OCI-LY7 (cell line): ENCODE data around the gene HMOX2. TPM values are rescaled to one million over a fixed set of nuclear protein-coding genes. Genes with fewer than 3 reads are reported as not detected.

ENCODE experiments used
- BruUV-seq: library from RNA; stranded (reverse); fragments of 400-500 nt; replicated peaks from 2 replicates; lab custom pipeline; 2021; lab: Mats Ljungman, UMichigan
- CTCF ChIA-PET: fragments of 300-600 bp; sonication (Branson Sonifier 250); formaldehyde crosslinking; loops from one replicate; lab custom pipeline; 2022; ENCODE audit warnings: antibody characterized with exemption; ENCODE audit not compliant: unreplicated experiment; lab: Charles Lee
- POLR2A ChIA-PET: fragments of 300-600 bp; sonication (Branson Sonifier 250); formaldehyde crosslinking; loops from one replicate; lab custom pipeline; 2022; ENCODE audit warnings: antibody characterized with exemption; lab: Charles Lee
- DNase-seq: peaks from one replicate; pipeline ENCODE4 v3.0.0-alpha.2; 2015; ENCODE audit warnings: low spot score
- H2AFZ ChIP-seq: fragments of 200-600 bp; sonication (generic), shearing (Covaris generic); 2 replicates; pipeline ENCODE4 v1.6.1; 2014; ENCODE audit warnings: mild to moderate bottlenecking, antibody characterized with exemption, low read length, moderate library complexity
- H3K27ac ChIP-seq: fragments of 200-600 bp; sonication (generic); 2 replicates; pipeline ENCODE4 v1.5.1; 2014; ENCODE audit warnings: mixed run types, low read depth, mild to moderate bottlenecking, moderate library complexity, low read length, inconsistent platforms; ENCODE audit not compliant: poor library complexity, severe bottlenecking
- H3K36me3 ChIP-seq: fragments of 200-600 bp; sonication (generic); 2 replicates; pipeline ENCODE4 v1.6.1; 2014; ENCODE audit warnings: mild to moderate bottlenecking, antibody characterized with exemption, low read length, moderate library complexity, mixed read lengths; ENCODE audit not compliant: insufficient read depth
- H3K4me1 ChIP-seq: fragments of 200-600 bp; sonication (generic); 2 replicates; pipeline ENCODE4 v1.5.1; 2014; ENCODE audit warnings: mild to moderate bottlenecking, low read length; ENCODE audit not compliant: insufficient read depth, poor library complexity, severe bottlenecking
- H3K4me2 ChIP-seq: fragments of 200-600 bp; sonication (generic); 2 replicates; pipeline ENCODE4 v1.6.1; 2014; ENCODE audit warnings: mild to moderate bottlenecking, low read length
- H3K4me3 ChIP-seq: fragments of 200-600 bp; sonication (generic); 2 replicates; pipeline ENCODE4 v1.5.1; 2014; ENCODE audit warnings: mild to moderate bottlenecking, low read depth, low read length; ENCODE audit not compliant: poor library complexity, severe bottlenecking
- H3K79me2 ChIP-seq: fragments of 200-600 bp; sonication (generic); 2 replicates; pipeline ENCODE4 v1.6.1; 2016; ENCODE audit warnings: low read depth, mild to moderate bottlenecking, low read length, moderate library complexity, mixed read lengths; ENCODE audit not compliant: insufficient read depth
- H3K9me2 ChIP-seq: fragments of 200-600 bp; sonication (generic); 2 replicates; pipeline ENCODE4 v1.6.1; 2016; ENCODE audit warnings: mild to moderate bottlenecking, low read length, mixed read lengths; ENCODE audit not compliant: insufficient read depth
- H3K9me3 ChIP-seq: fragments of 200-600 bp; sonication (generic); 2 replicates; pipeline ENCODE4 v1.6.1; 2014; ENCODE audit warnings: mild to moderate bottlenecking, mixed run types, low read length, mixed read lengths
- H4K20me1 ChIP-seq: fragments of 200-600 bp; sonication (generic); 2 replicates; pipeline ENCODE4 v1.6.1; 2014; ENCODE audit warnings: mild to moderate bottlenecking, antibody characterized with exemption, low read length, moderate library complexity, mixed read lengths; ENCODE audit not compliant: insufficient read depth
- EZH2phosphoT487 ChIP-seq: fragments of 200-600 bp; sonication (generic); IDR thresholded peaks from 2 replicates; pipeline ENCODE4 v1.6.1; 2018; ENCODE audit warnings: low read depth, borderline replicate concordance, mild to moderate bottlenecking, mixed run types, antibody characterized with exemption, low read length, moderate library complexity, mixed read lengths
- intact Hi-C: fragments of 100-400 bp; cut with micrococcal nuclease; formaldehyde crosslinking; loops from one replicate; pipeline ENCODE4 v1.10.0; 2022; ENCODE audit not compliant: unreplicated experiment
- total RNA-seq, 2 experiments: library from RNA; depleted of rRNA in 1 of 2; stranded (reverse); fragments of >200 nt in 1 of 2; shearing (Covaris generic) in 1 of 2; gene quantifications; 2 replicates each; pipeline ENCODE4 v1.2.3, GENCODE V29; 2014 to 2022
- TF ChIP-seq, protein P1 (sequence below): fragments of 200-600 bp; sonication (generic); conservative IDR thresholded peaks from 2 replicates; pipeline ENCODE4 v1.5.1; 2014; ENCODE audit warnings: mild to moderate bottlenecking, antibody characterized with exemption, low read length, moderate library complexity, mixed read lengths

The HMOX2 gene
- total RNA-seq, 2 experiments from 2014 or later: 37.0 to 46.0 TPM

DNA sequence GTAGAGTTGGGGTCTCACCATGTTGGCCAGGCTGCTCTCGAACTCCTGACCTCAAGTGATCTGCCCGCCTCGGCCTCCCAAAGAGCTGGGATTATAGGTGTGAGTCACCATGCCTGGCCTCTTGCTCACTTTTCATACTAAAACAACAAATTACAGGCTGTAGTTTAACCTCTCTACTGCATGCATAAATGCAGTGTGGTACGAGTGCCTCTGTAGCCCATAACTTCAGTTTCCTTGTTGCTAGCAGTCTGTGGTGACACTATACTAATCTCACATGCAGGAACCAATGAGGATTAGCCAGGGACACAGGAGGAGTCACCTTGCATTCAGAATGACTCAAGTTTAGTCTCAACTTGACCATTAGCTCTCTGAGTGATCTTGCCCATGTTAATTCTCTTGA lies 20.1 kb downstream of the HMOX2 start:
- H3K4me2 ChIP-seq: no peak overlapping the region
- no TSS peak for BruUV-seq
- H3K79me2 ChIP-seq: no peaks in the 10 kb centered on the region; the same call in 1 of the 2 replicates
- no peak overlapping the region for H3K27ac ChIP-seq
- no peaks in the 10 kb centered on the region for H4K20me1 ChIP-seq
- H2AFZ ChIP-seq: no peak overlapping the region
- H3K4me1 ChIP-seq: no peaks in the 10 kb centered on the region
- ChIA-PET POLR2A (no interaction called here), CTCF (no interaction called here)
- no peak overlapping the region for H3K4me3 ChIP-seq
- intact Hi-C loops: no loop called here
- no peaks in the 10 kb centered on the region for H3K9me3 ChIP-seq
- no peaks in the 10 kb centered on the region for H3K9me2 ChIP-seq
- TF ChIP-seq, protein P1, sequence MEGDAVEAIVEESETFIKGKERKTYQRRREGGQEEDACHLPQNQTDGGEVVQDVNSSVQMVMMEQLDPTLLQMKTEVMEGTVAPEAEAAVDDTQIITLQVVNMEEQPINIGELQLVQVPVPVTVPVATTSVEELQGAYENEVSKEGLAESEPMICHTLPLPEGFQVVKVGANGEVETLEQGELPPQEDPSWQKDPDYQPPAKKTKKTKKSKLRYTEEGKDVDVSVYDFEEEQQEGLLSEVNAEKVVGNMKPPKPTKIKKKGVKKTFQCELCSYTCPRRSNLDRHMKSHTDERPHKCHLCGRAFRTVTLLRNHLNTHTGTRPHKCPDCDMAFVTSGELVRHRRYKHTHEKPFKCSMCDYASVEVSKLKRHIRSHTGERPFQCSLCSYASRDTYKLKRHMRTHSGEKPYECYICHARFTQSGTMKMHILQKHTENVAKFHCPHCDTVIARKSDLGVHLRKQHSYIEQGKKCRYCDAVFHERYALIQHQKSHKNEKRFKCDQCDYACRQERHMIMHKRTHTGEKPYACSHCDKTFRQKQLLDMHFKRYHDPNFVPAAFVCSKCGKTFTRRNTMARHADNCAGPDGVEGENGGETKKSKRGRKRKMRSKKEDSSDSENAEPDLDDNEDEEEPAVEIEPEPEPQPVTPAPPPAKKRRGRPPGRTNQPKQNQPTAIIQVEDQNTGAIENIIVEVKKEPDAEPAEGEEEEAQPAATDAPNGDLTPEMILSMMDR: no peak
- TF ChIP-seq EZH2phosphoT487: no peak
- H3K36me3 ChIP-seq: peaks cover 34% of the 10 kb centered on the region; the same call in 1 of the 2 replicates
- no peak for DNase-seq

DNA sequence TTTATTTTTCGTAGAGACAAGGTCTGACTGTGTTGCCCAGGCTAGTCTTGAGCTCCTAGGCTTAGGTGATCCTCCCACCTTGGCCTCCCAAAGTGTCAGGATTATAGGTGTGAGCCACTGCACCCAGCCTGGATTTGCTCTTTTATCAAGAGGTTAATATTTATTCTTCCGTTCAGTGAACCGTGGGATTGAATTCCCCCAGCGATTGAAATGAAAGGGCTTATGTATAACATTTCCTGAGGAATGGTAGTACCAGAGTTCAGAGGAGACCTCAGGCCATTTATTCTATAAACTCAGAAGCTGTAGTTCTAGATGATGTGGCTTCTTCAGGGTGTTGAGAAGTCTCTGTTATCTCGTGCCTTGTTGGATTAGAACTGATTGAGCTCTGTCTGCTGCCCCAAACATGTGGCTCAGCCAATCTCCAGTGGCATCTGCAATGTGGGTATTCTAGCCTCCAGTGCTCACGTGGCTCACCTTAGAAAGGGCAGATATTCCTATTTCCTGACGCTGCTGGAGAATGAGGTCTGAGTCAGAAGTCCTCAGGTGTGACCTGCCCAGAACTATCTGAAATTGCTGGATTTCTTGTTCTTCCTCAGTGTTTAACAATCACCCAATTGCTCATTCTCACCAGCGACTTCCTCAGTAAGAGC lies 22.5 kb downstream of the HMOX2 start:
- Histone ChIP-seq H3K4me3 (no peak overlapping the region), H3K79me2 (peaks cover 4% of the 10 kb centered on the region; the same call in 1 of the 2 replicates), H3K9me3 (no peaks in the 10 kb centered on the region), H4K20me1 (no peaks in the 10 kb centered on the region), H3K27ac (no peak overlapping the region), H3K4me2 (no peak overlapping the region), H2AFZ (no peak overlapping the region), H3K9me2 (no peaks in the 10 kb centered on the region), H3K36me3 (peaks cover 26% of the 10 kb centered on the region; the same call in 1 of the 2 replicates), H3K4me1 (peaks cover 6% of the 10 kb centered on the region)
- DNase-seq: no peak
- CTCF ChIA-PET: no interaction called here
- POLR2A ChIA-PET: interaction anchor here (0.9 kb wide), 1 partner anchor 8 kb away, joined by 3 read pairs; no protein-coding TSS in a partner anchor
- intact Hi-C loops: no loop called here
- no TSS peak for BruUV-seq
- no peak for TF ChIP-seq EZH2phosphoT487
- TF ChIP-seq, protein P1: no peak

DNA sequence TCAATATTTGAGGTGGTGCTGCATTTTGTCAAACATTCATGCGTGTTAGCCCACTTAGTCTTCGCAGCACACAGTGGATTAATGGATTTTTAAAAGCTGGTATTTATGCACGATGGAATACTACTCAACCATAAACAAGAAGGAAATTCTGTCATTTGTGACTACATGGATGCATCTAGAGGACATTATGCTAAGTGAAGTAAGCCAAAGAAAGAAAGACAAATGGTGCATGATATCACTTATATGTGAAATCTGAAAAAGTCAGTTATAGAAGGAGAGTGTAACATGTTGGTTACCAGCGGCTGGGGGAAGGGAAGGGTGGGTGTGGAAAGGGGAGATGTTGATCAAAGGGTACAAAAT lies 23.0 kb downstream of the HMOX2 start:
- no TSS peak for BruUV-seq
- no peak overlapping the region for H3K4me3 ChIP-seq
- DNase-seq: no peak
- no peak for TF ChIP-seq EZH2phosphoT487
- TF ChIP-seq, protein P1: no peak
- H3K9me2 ChIP-seq: no peaks in the 10 kb centered on the region
- POLR2A ChIA-PET: interaction anchor here (0.9 kb wide), 1 partner anchor 9 kb away, joined by 3 read pairs; no protein-coding TSS in a partner anchor
- no peak overlapping the region for H3K4me2 ChIP-seq
- H3K27ac ChIP-seq: no peak overlapping the region
- 0 out of 2 replicates have a peak, but pooled peaks cover 4% of the 10 kb centered on the region for H3K79me2 ChIP-seq
- H4K20me1 ChIP-seq: no peaks in the 10 kb centered on the region
- intact Hi-C loops: no loop called here
- H3K9me3 ChIP-seq: no peaks in the 10 kb centered on the region
- peaks cover 26% of the 10 kb centered on the region; the same call in 1 of the 2 replicates for H3K36me3 ChIP-seq
- H2AFZ ChIP-seq: no peak overlapping the region
- CTCF ChIA-PET: interaction anchor here (1.1 kb wide), 1 partner anchor 9 kb away, joined by 3 read pairs; no protein-coding TSS in a partner anchor
- H3K4me1 ChIP-seq: peaks cover 6% of the 10 kb centered on the region
